Measurements from ENCODE around the gene NES.

- TF ChIP-seq SP1 (IDR thresholded peaks at IDR 0.05) (no peak), FOXA1 (IDR thresholded peaks at IDR 0.05) (no peak), SUZ12 (IDR thresholded peaks at IDR 0.05) (no peak)
Measured at GRCh38 chr1:156667968-156668709, 9.1 kb downstream of the NES start.

Measured in HEK293T (cell line).